Keratinocyte (primary cell): ENCODE results near the gene SLC12A3. TPM values are rescaled to one million over a fixed set of nuclear protein-coding genes. Genes with fewer than 3 reads are reported as not detected.

ENCODE experiments used
- DNase-seq: peaks from one replicate; pipeline ENCODE4 v3.0.0-alpha.2; 2011; ENCODE audit warnings: low read depth, missing footprints, low spot score
- FAIRE-seq: peaks from 2 replicates; lab custom pipeline; 2011; peaks lifted over from hg19 to GRCh38; lab: Jason Lieb, UNC
- H2AFZ ChIP-seq: 2 replicates; pipeline ENCODE4 v1.6.0; 2012; ENCODE audit warnings: low read length, control low read depth, inconsistent platforms; ENCODE audit not compliant: control insufficient read depth
- H3K27ac ChIP-seq: 2 replicates; pipeline ENCODE4 v1.5.1; 2011; ENCODE audit warnings: low read length; ENCODE audit not compliant: control insufficient read depth, insufficient read depth
- H3K27me3 ChIP-seq: 3 replicates; pipeline ENCODE4 v1.6.0; 2011; ENCODE audit warnings: low read length; ENCODE audit not compliant: control insufficient read depth, insufficient read depth; ENCODE audit errors: extremely low read depth
- H3K36me3 ChIP-seq, 2 experiments: 2 replicates in 1 of 2; 3 replicates in 1 of 2; pipeline ENCODE4 v1.5.1; 2011; ENCODE audit warnings: low read length in 2 of 2, mild to moderate bottlenecking in 1 of 2; ENCODE audit not compliant: control insufficient read depth in 2 of 2, insufficient read depth in 2 of 2; ENCODE audit errors: extremely low read depth in 1 of 2
- H3K4me1 ChIP-seq: 3 replicates; pipeline ENCODE4 v1.5.1; 2011; ENCODE audit warnings: low read length; ENCODE audit not compliant: control insufficient read depth, insufficient read depth; ENCODE audit errors: extremely low read depth
- H3K4me2 ChIP-seq: 3 replicates; pipeline ENCODE4 v1.6.0; 2011; ENCODE audit warnings: low read depth, low read length; ENCODE audit not compliant: control insufficient read depth, insufficient read depth; ENCODE audit errors: extremely low read depth
- H3K4me3 ChIP-seq, 3 experiments: fragments of 200-600 bp in 1 of 3; sonication (generic) in 1 of 3; 2 replicates in 2 of 3; 3 replicates in 1 of 3; pipeline ENCODE4 v1.5.1; 2011 to 2016; ENCODE audit warnings: low read length in 3 of 3, mild to moderate bottlenecking in 3 of 3, control low read depth in 2 of 3, inconsistent platforms in 1 of 3, low read depth in 1 of 3, mixed read lengths in 1 of 3, mixed run types in 1 of 3, moderate library complexity in 1 of 3; ENCODE audit not compliant: control insufficient read depth in 2 of 3, insufficient read depth in 2 of 3; ENCODE audit errors: extremely low read depth in 1 of 3
- H3K79me2 ChIP-seq: 2 replicates; pipeline ENCODE4 v1.6.0; 2012; ENCODE audit warnings: low read length; ENCODE audit not compliant: control insufficient read depth, insufficient read depth
- H3K9ac ChIP-seq: 3 replicates; pipeline ENCODE4 v1.6.0; 2011; ENCODE audit warnings: low read length; ENCODE audit not compliant: control insufficient read depth, insufficient read depth; ENCODE audit errors: extremely low read depth
- H3K9me1 ChIP-seq: 3 replicates; pipeline ENCODE4 v1.6.0; 2011; ENCODE audit warnings: low read length; ENCODE audit not compliant: control insufficient read depth, insufficient read depth; ENCODE audit errors: extremely low read depth
- H3K9me3 ChIP-seq: 2 replicates; pipeline ENCODE4 v1.5.1; 2012; ENCODE audit warnings: low read depth, low read length; ENCODE audit not compliant: control insufficient read depth
- H4K20me1 ChIP-seq: 3 replicates; pipeline ENCODE4 v1.6.0; 2011; ENCODE audit warnings: low read length; ENCODE audit not compliant: control insufficient read depth, insufficient read depth; ENCODE audit errors: extremely low read depth
- CTCF ChIP-seq, 3 experiments: IDR thresholded peaks in 1 of 3; conservative IDR thresholded peaks in 1 of 3; optimal IDR thresholded peaks in 1 of 3; 2 replicates in 2 of 3; 3 replicates in 1 of 3; pipeline versions ENCODE3 to v1.5.1; 2011; ENCODE audit warnings: low read length in 3 of 3, mild to moderate bottlenecking in 3 of 3, moderate library complexity in 2 of 3, control low read depth in 1 of 3, inconsistent platforms in 1 of 3; ENCODE audit not compliant: insufficient read depth in 2 of 3; ENCODE audit errors: extremely low read depth in 1 of 3
- EZH2 ChIP-seq: IDR thresholded peaks from one replicate; pipeline ENCODE4 v1.6.1; 2012; ENCODE audit warnings: inconsistent platforms, mild to moderate bottlenecking, low read length, moderate library complexity
- dilution Hi-C: fragments of 300-500 bp; cut with MboI; formaldehyde crosslinking; loops from one replicate; pipeline ENCODE4 v1.7.0; 2020; ENCODE audit warnings: low sequenced_read_pairs; ENCODE audit not compliant: extremely low pct_ligation_motif_present
- polyA plus RNA-seq, 5 experiments: library from polyadenylated mRNA; depleted of rRNA in 3 of 5; stranded (reverse) in 3 of 5; stranded (forward) in 1 of 5; unstranded in 1 of 5; fragments of >200 nt; gene quantifications; 1 replicate in 1 of 5; 2 replicates in 3 of 5; 3 replicates in 1 of 5; pipeline versions ENCODE4 v1.2.1 to v1.2.3, GENCODE V29; 2011 to 2012; ENCODE audit warnings: missing spikeins in 2 of 5, low read depth in 1 of 5, low replicate concordance in 1 of 5

SLC12A3 gene
- polyA plus RNA-seq, 1 donor (not counting 4 experiments of a cell fraction or from before 2014, with no cell fraction given): not detected

- no peaks in the 10 kb centered on the region for H3K79me2 ChIP-seq
- H3K27me3 ChIP-seq: no peaks in the 10 kb centered on the region
- H3K4me2 ChIP-seq: no peak overlapping the region
- peaks cover 35 to 64% of the 10 kb centered on the region in 2 experiments for H3K36me3 ChIP-seq
- no peak overlapping the region for H2AFZ ChIP-seq
- H3K9me1 ChIP-seq: no peaks in the 10 kb centered on the region
- FAIRE-seq (no peak), DNase-seq (no peak)
- H4K20me1 ChIP-seq: no peaks in the 10 kb centered on the region
- H3K27ac ChIP-seq: no peak overlapping the region
- peaks cover 3% of the 10 kb centered on the region for H3K4me1 ChIP-seq
- dilution Hi-C loops: no loop called here
- no peaks in the 10 kb centered on the region for H3K9me3 ChIP-seq
- TF ChIP-seq EZH2 (no peak), CTCF (optimal IDR thresholded peaks at IDR 0.05 in 1 of 3, IDR thresholded peaks at IDR 0.05 in 1 of 3, conservative IDR thresholded peaks at IDR 0.05 in 1 of 3; ENCODE audit: extremely low read depth in 1 of 3, insufficient read depth in 2 of 3, low read length in 3 of 3) (no peak)
- H3K4me3 ChIP-seq: no peak overlapping the region
- H3K9ac ChIP-seq: no peak overlapping the region
Measured at GRCh38 chr16:56838622-56839337, 26.2 kb upstream of the SLC12A3 start.

- Histone ChIP-seq H4K20me1 (no peaks in the 10 kb centered on the region), H3K9ac (no peak overlapping the region), H3K27me3 (no peaks in the 10 kb centered on the region), H3K79me2 (no peaks in the 10 kb centered on the region), H3K9me3 (no peaks in the 10 kb centered on the region), H3K4me3 (no peak overlapping the region), H3K4me2 (no peak overlapping the region), H2AFZ (no peak overlapping the region), H3K36me3 (peaks cover 31 to 66% of the 10 kb centered on the region in 2 experiments), H3K9me1 (no peaks in the 10 kb centered on the region), H3K27ac (no peak overlapping the region), H3K4me1 (no peaks in the 10 kb centered on the region)
- TF ChIP-seq CTCF (optimal IDR thresholded peaks at IDR 0.05 in 1 of 3, IDR thresholded peaks at IDR 0.05 in 1 of 3, conservative IDR thresholded peaks at IDR 0.05 in 1 of 3; ENCODE audit: extremely low read depth in 1 of 3, insufficient read depth in 2 of 3, low read length in 3 of 3) (no peak), EZH2 (no peak)
- FAIRE-seq (no peak), DNase-seq (no peak)
- dilution Hi-C loops: no loop called here
Measured at GRCh38 chr16:56841233-56841632, 23.8 kb upstream of the SLC12A3 start.
